IMR-90 (cell line): ENCODE results near the gene DUSP16. TPM values are rescaled to one million over a fixed set of nuclear protein-coding genes. Genes with fewer than 3 reads are reported as not detected.

ENCODE experiments used
- ATAC-seq: fragments of 200-7000 bp; cut with Tn5 transposase; 2 replicates; pipeline ENCODE4 v1.9.1; 2020; ENCODE audit warnings: low read depth, mild to moderate bottlenecking, moderate library complexity
- BruUV-seq: library from RNA; stranded (reverse); fragments of 400-500 nt; replicated peaks from 2 replicates; lab custom pipeline; 2021; lab: Mats Ljungman, UMichigan
- CTCF ChIA-PET: fragments of 300-600 bp; formaldehyde crosslinking; extraction: SDS; loops from one replicate; lab custom pipeline; 2021; ENCODE audit warnings: antibody characterized with exemption; lab: Yijun Ruan, JAX
- POLR2A ChIA-PET: fragments of 300-600 bp; sonication (Branson Sonifier 250); formaldehyde crosslinking; loops from one replicate; lab custom pipeline; 2022; ENCODE audit warnings: antibody characterized with exemption; ENCODE audit not compliant: unreplicated experiment; lab: Charles Lee
- DNase-seq: peaks from one replicate; pipeline ENCODE4 v3.0.0; 2013
- H2AFZ ChIP-seq: replicated peaks from 2 replicates; pipeline ENCODE3; 2013; ENCODE audit warnings: low read length, mild to moderate bottlenecking; ENCODE audit not compliant: poor library complexity
- H2AK5ac ChIP-seq: 2 replicates; pipeline ENCODE4 v1.6.1; 2013; ENCODE audit warnings: low read depth, low read length, inconsistent platforms
- H2AK9ac ChIP-seq: replicated peaks from 2 replicates; pipeline ENCODE3; 2013; ENCODE audit warnings: mild to moderate bottlenecking, low read depth, low read length, moderate library complexity; ENCODE audit not compliant: poor library complexity
- H2BK120ac ChIP-seq: 2 replicates; pipeline ENCODE4 v1.6.1; 2013; ENCODE audit warnings: low read depth, low read length, inconsistent platforms
- H2BK15ac ChIP-seq: 3 replicates; pipeline ENCODE4 v1.6.1; 2013; ENCODE audit warnings: low read depth, low read length, inconsistent platforms
- H2BK20ac ChIP-seq: 2 replicates; pipeline ENCODE4 v1.6.1; 2013; ENCODE audit warnings: low read depth, mild to moderate bottlenecking, inconsistent platforms, low read length, moderate library complexity
- H2BK5ac ChIP-seq: 2 replicates; pipeline ENCODE4 v1.6.1; 2013; ENCODE audit warnings: mild to moderate bottlenecking, low read depth, low read length, inconsistent platforms; ENCODE audit not compliant: poor library complexity, severe bottlenecking
- H3K14ac ChIP-seq: replicated peaks from 2 replicates; pipeline ENCODE4 v1.6.1; 2013; ENCODE audit warnings: low read depth, low read length, inconsistent platforms
- H3K18ac ChIP-seq: 2 replicates; pipeline ENCODE4 v1.6.1; 2013; ENCODE audit warnings: low read depth, low read length, control low read depth
- H3K23ac ChIP-seq: 2 replicates; pipeline ENCODE4 v1.6.1; 2013; ENCODE audit warnings: low read depth, low read length, inconsistent platforms
- H3K27ac ChIP-seq: 2 replicates; pipeline ENCODE4 v1.5.1; 2013; ENCODE audit warnings: mild to moderate bottlenecking, control low read depth, low read length; ENCODE audit not compliant: insufficient read depth
- H3K27me3 ChIP-seq: 2 replicates; pipeline ENCODE4 v1.6.1; 2013; ENCODE audit warnings: low read length; ENCODE audit not compliant: control insufficient read depth, insufficient read depth
- H3K36me3 ChIP-seq: 2 replicates; pipeline ENCODE4 v1.6.1; 2013; ENCODE audit warnings: low read length, mixed read lengths; ENCODE audit not compliant: control insufficient read depth, insufficient read depth
- H3K4ac ChIP-seq: 2 replicates; pipeline ENCODE4 v1.6.1; 2013; ENCODE audit warnings: low read depth, low read length, inconsistent platforms
- H3K4me1 ChIP-seq: 2 replicates; pipeline ENCODE4 v1.6.1; 2013; ENCODE audit warnings: low read length, mixed read lengths; ENCODE audit not compliant: control insufficient read depth, insufficient read depth
- H3K4me2 ChIP-seq: 2 replicates; pipeline ENCODE4 v1.6.1; 2013; ENCODE audit warnings: low read depth, mild to moderate bottlenecking, control low read depth, low read length, moderate library complexity
- H3K4me3 ChIP-seq: 2 replicates; pipeline ENCODE4 v1.5.1; 2013; ENCODE audit warnings: low read depth, mild to moderate bottlenecking, control low read depth, low read length, moderate library complexity; ENCODE audit not compliant: insufficient read depth
- H3K56ac ChIP-seq: 2 replicates; pipeline ENCODE4 v1.6.1; 2013; ENCODE audit warnings: low read length, inconsistent platforms; ENCODE audit not compliant: insufficient read depth; ENCODE audit errors: extremely low read depth
- H3K79me1 ChIP-seq, 2 experiments: 2 replicates each; pipeline ENCODE4 v1.6.1; 2013; ENCODE audit warnings: low read length in 2 of 2, inconsistent platforms in 1 of 2, low read depth in 1 of 2
- H3K9ac ChIP-seq: 2 replicates; pipeline ENCODE4 v1.6.1; 2013; ENCODE audit warnings: low read depth, low read length, control low read depth
- H3K9me1 ChIP-seq: 2 replicates; pipeline ENCODE4 v1.6.1; 2013; ENCODE audit warnings: low read length, inconsistent platforms; ENCODE audit not compliant: insufficient read depth
- H3K9me3 ChIP-seq: 2 replicates; pipeline ENCODE4 v1.6.1; 2013; ENCODE audit warnings: low read length; ENCODE audit not compliant: control insufficient read depth, insufficient read depth
- H4K20me1 ChIP-seq: 2 replicates; pipeline ENCODE4 v1.6.1; 2013; ENCODE audit warnings: low read length, inconsistent platforms; ENCODE audit not compliant: insufficient read depth
- H4K5ac ChIP-seq: 2 replicates; pipeline ENCODE4 v1.6.1; 2013; ENCODE audit warnings: mild to moderate bottlenecking, low read depth, low read length, control low read depth
- H4K8ac ChIP-seq, 2 experiments: 2 replicates each; pipeline ENCODE4 v1.6.1; 2013; ENCODE audit warnings: low read depth in 2 of 2, low read length in 2 of 2, control low read depth in 1 of 2, inconsistent platforms in 1 of 2
- H4K91ac ChIP-seq: 2 replicates; pipeline ENCODE4 v1.6.1; 2013; ENCODE audit warnings: low read depth, low read length, inconsistent platforms; ENCODE audit not compliant: insufficient read depth
- BHLHE40 ChIP-seq: fragments of 150-350 bp; IDR thresholded peaks from 2 replicates; pipeline ENCODE4 v1.6.1; 2016; ENCODE audit warnings: mild to moderate bottlenecking, low read depth, low read length
- CEBPB ChIP-seq: IDR thresholded peaks from 2 replicates; pipeline ENCODE4 v1.6.1; 2012; ENCODE audit warnings: low read depth, low read length, improper control_type of control experiment
- CTCF ChIP-seq: conservative IDR thresholded peaks from 2 replicates; pipeline ENCODE4 v1.5.1; 2012; ENCODE audit warnings: mild to moderate bottlenecking, low read depth, low read length, improper control_type of control experiment
- ELK1 ChIP-seq: fragments of 150-350 bp; IDR thresholded peaks from 2 replicates; pipeline ENCODE4 v1.6.1; 2016; ENCODE audit warnings: low read depth, mild to moderate bottlenecking, low read length, moderate library complexity, borderline replicate concordance
- MXI1 ChIP-seq: IDR thresholded peaks from 2 replicates; pipeline ENCODE4 v1.6.1; 2012; ENCODE audit warnings: low read depth, mild to moderate bottlenecking, low read length, moderate library complexity, borderline replicate concordance
- NFE2L2 ChIP-seq: fragments of 150-350 bp; IDR thresholded peaks from 2 replicates; pipeline ENCODE4 v1.6.1; 2016; ENCODE audit warnings: low read depth, mild to moderate bottlenecking, low read length
- POLR2A ChIP-seq: IDR thresholded peaks from 2 replicates; pipeline ENCODE4 v1.6.1; 2012; ENCODE audit warnings: mild to moderate bottlenecking, low read depth, low read length
- RAD21 ChIP-seq: IDR thresholded peaks from 2 replicates; pipeline ENCODE4 v1.6.1; 2012; ENCODE audit warnings: low read length, improper control_type of control experiment
- RFX5 ChIP-seq: IDR thresholded peaks from 2 replicates; pipeline ENCODE4 v1.8.0; 2012; ENCODE audit warnings: low read depth, mild to moderate bottlenecking, low read length, moderate library complexity
- SMC3 ChIP-seq: fragments of 150-350 bp; IDR thresholded peaks from 2 replicates; pipeline ENCODE4 v1.6.1; 2016; ENCODE audit warnings: low read depth, mild to moderate bottlenecking, antibody characterized with exemption, low read length, moderate library complexity
- USF2 ChIP-seq: fragments of 150-350 bp; IDR thresholded peaks from 2 replicates; pipeline ENCODE4 v1.6.1; 2017; ENCODE audit warnings: mild to moderate bottlenecking, antibody characterized with exemption, low read length, low read depth
- WGBS, 2 experiments: methylation state at CpG; one replicate each; pipeline versions ENCODE4 v1.1.5 to v1.1.7; 2013; ENCODE audit warnings: missing lambda C conversion rate in 2 of 2; ENCODE audit not compliant: insufficient read length in 1 of 2; ENCODE audit errors: extremely low coverage in 2 of 2; 5-methylcytosine and 5-hydroxymethylcytosine counted together
- dilution Hi-C: fragments of 300-500 bp; cut with HindIII; formaldehyde crosslinking; loops from one replicate; pipeline ENCODE4 v1.14.3; 2018; ENCODE audit warnings: low sequenced_read_pairs; ENCODE audit not compliant: unreplicated experiment
- in situ Hi-C: fragments of 300-500 bp; cut with MboI; formaldehyde crosslinking; loops from 3 replicates; pipeline ENCODE4 v1.14.3; 2019; ENCODE audit warnings: low sequenced_read_pairs, inconsistent platforms, mixed read lengths
- intact Hi-C: fragments of 100-400 bp; cut with micrococcal nuclease; formaldehyde crosslinking; loops from 2 replicates; pipeline ENCODE4 v1.10.0; 2022
- polyA plus RNA-seq, 3 experiments: library from polyadenylated mRNA; depleted of rRNA; stranded (reverse); fragments of >200 nt; gene quantifications; 2 replicates each; pipeline ENCODE4 v1.2.3, GENCODE V29; 2012; ENCODE audit warnings: low replicate concordance in 1 of 3
- total RNA-seq: library from RNA; depleted of rRNA; stranded (reverse); fragments of >200 nt; gene quantifications from 2 replicates; pipeline ENCODE4 v1.2.3, GENCODE V29; 2012

Gene DUSP16
- total and polyA plus RNA-seq, 2 of the 4 experiments (the other 2 are of a cell fraction): 4.7 to 10.0 TPM

- peaks cover 6% of the 10 kb centered on the region; the same call in 1 of the 2 replicates for H3K9me1 ChIP-seq
- intact Hi-C loops: no loop called here
- no peaks in the 10 kb centered on the region for H3K27me3 ChIP-seq
- BruUV-seq: no TSS peak
- H2AK5ac ChIP-seq: no peak overlapping the region
- no peak overlapping the region for H2BK20ac ChIP-seq
- H3K18ac ChIP-seq: no peak overlapping the region
- no peak overlapping the region for H2AFZ ChIP-seq
- no peak overlapping the region for H3K9ac ChIP-seq
- H2BK5ac ChIP-seq: no peak overlapping the region
- no peak overlapping the region for H3K14ac ChIP-seq
- H4K91ac ChIP-seq: no peak overlapping the region
- no peak for ATAC-seq
- H3K36me3 ChIP-seq: no peaks in the 10 kb centered on the region
- no peak overlapping the region for H2AK9ac ChIP-seq
- H2BK15ac ChIP-seq: no peak overlapping the region
- dilution Hi-C loops: no loop called here
- peaks cover 3 to 14% of the 10 kb centered on the region in 2 experiments; a peak in 1 of 4 replicates for H3K79me1 ChIP-seq
- ChIA-PET POLR2A (no interaction called here), CTCF (no interaction called here)
- no CpG with 5 or more reads among the region's 6 CpGs for WGBS, 2 experiments
- no peak overlapping the region for H2BK120ac ChIP-seq
- in situ Hi-C loops: no loop called here
- H3K23ac ChIP-seq: no peak overlapping the region
- no peak overlapping the region for H3K4me2 ChIP-seq
- no peaks in the 10 kb centered on the region for H3K9me3 ChIP-seq
- H3K4me3 ChIP-seq: no peak overlapping the region
- H3K4ac ChIP-seq: no peak overlapping the region
- TF ChIP-seq USF2 (no peak), RFX5 (no peak), NFE2L2 (no peak), RAD21 (no peak), POLR2A (no peak), BHLHE40 (no peak), CEBPB (no peak), CTCF (no peak), MXI1 (no peak), ELK1 (no peak), SMC3 (no peak)
- no peak overlapping the region for H3K27ac ChIP-seq
- H3K56ac ChIP-seq: no peak overlapping the region
- no peak overlapping the region for H4K5ac ChIP-seq
- no peak for DNase-seq
- peaks cover 4% of the 10 kb centered on the region; the same call in 1 of the 2 replicates for H3K4me1 ChIP-seq
- no peak overlapping the region for H4K8ac ChIP-seq
- H4K20me1 ChIP-seq: no peaks in the 10 kb centered on the region; the same call in 1 of the 2 replicates
These were observed 34.0 kb downstream of the DUSP16 start for GRCh38 chr12:12528361-12529270.
